GM18507 (cell line): Measurements from ENCODE around the gene RPL14.

ENCODE experiments used
- DNase-seq: peaks from one replicate; pipeline ENCODE4 v3.0.0; 2011; ENCODE audit warnings: low read depth; ENCODE audit not compliant: insufficient read length; ENCODE audit errors: extremely low spot score
- FAIRE-seq: peaks from 2 replicates; lab custom pipeline; 2011; peaks lifted over from hg19 to GRCh38; lab: Jason Lieb, UNC

RPL14 gene

GRCh38 chr3:40456940-40457823 is at the start of gene RPL14:
TSS of gene RPL14 (plus strand) at chr3:40457339. CDS start at chr3:40457472, 133 bp downstream.
- DNase-seq (peak; percentile 81), FAIRE-seq (peak; percentile 96)

GRCh38 chr3:40407611-40408010 is 49.5 kb upstream of the RPL14 start:
- DNase-seq (no peak), FAIRE-seq (no peak)

GRCh38 chr3:40414270-40414669 is 42.9 kb upstream of the RPL14 start:
- no peak for FAIRE-seq
- no peak for DNase-seq

GRCh38 chr3:40417845-40418543 is 39.1 kb upstream of the RPL14 start:
- DNase-seq, result no peak
- no peak for FAIRE-seq

- no peak for DNase-seq
- no peak for FAIRE-seq
Observed at GRCh38 chr3:40422861-40423260, 34.3 kb upstream of the RPL14 start.

- FAIRE-seq, result no peak
Observed at GRCh38 chr3:40427045-40427669, 30.0 kb upstream of the RPL14 start.

GRCh38 chr3:40432793-40433192 is 24.3 kb upstream of the RPL14 start:
- FAIRE-seq, result no peak
- DNase-seq, result no peak

More at GRCh38 chr3:40427045-40427669, 30.0 kb upstream of the RPL14 start:
- DNase-seq, result no peak

GRCh38 chr3:40437889-40438288 is 19.2 kb upstream of the RPL14 start:
- DNase-seq, result no peak
- no peak for FAIRE-seq

GRCh38 chr3:40445062-40445461 is 12.1 kb upstream of the RPL14 start:
- no peak for DNase-seq
- FAIRE-seq, result no peak

- FAIRE-seq, result no peak
- no peak for DNase-seq
Observed at GRCh38 chr3:40445880-40446279, 11.3 kb upstream of the RPL14 start.

GRCh38 chr3:40450438-40450837 is 6.7 kb upstream of the RPL14 start:
- DNase-seq, result no peak
- no peak for FAIRE-seq

GRCh38 chr3:40451551-40451950 is 5.6 kb upstream of the RPL14 start:
- no peak for DNase-seq
- no peak for FAIRE-seq

- FAIRE-seq (no peak), DNase-seq (no peak)
Observed at GRCh38 chr3:40452057-40452456, 5.1 kb upstream of the RPL14 start.

GRCh38 chr3:40452562-40452875 is 4.6 kb upstream of the RPL14 start:
- no peak for FAIRE-seq
- no peak for DNase-seq

- peak; percentile 99 for FAIRE-seq
Observed at GRCh38 chr3:40452876-40453730, 4.0 kb upstream of the RPL14 start.

GRCh38 chr3:40453933-40454332 is 3.2 kb upstream of the RPL14 start:
- FAIRE-seq, result no peak

More at GRCh38 chr3:40452876-40453730, 4.0 kb upstream of the RPL14 start:
- DNase-seq, result peak; percentile 85

GRCh38 chr3:40455328-40455727 is 1.8 kb upstream of the RPL14 start:
- no peak for FAIRE-seq
- DNase-seq, result no peak

More at GRCh38 chr3:40453933-40454332, 3.2 kb upstream of the RPL14 start:
- DNase-seq, result no peak

GRCh38 chr3:40456279-40456939 is 730 bp upstream of the RPL14 start:
- FAIRE-seq, result no peak
- no peak for DNase-seq

GRCh38 chr3:40458473-40458872 is 1.3 kb downstream of the RPL14 start:
- FAIRE-seq (no peak), DNase-seq (no peak)
